Activated CD4-positive, CD25-positive, alpha-beta regulatory T cell (primary cell): Measurements from ENCODE around the gene BEND3.
"Not testable (repeated sequence)": the region's sequence is repeated elsewhere in the genome, so short reads cannot be mapped to it uniquely, and the experiment has no call there.

ENCODE experiments used
- DNase-seq, 4 experiments: peaks; one replicate each; lab custom pipeline; 2025; lab: John Stamatoyannopoulos, UW

Gene BEND3

GRCh38 chr6:107033126-107033525 lies 82.2 kb downstream of the BEND3 start:
- no peak for DNase-seq

DNA sequence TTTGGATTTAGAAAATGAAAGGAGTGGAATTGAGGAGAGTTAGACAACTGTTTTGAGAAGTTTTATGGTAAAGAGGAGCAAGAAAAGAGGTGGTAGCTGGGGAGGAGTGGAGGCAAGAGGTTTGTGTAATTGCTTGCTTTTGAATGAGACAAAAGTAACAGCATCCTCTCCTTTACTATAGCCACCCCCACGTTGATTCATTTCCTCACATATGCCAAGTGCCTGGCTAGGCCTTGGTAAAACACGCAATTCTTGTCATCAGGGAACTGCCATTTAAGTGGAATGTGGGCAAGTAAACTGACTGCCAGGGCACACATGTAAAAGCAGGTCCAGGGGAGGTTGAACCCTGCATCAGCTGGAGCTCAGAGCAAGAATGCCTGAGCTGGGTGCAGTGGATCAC lies 83.3 kb downstream of the BEND3 start:
- no peak for DNase-seq

DNA sequence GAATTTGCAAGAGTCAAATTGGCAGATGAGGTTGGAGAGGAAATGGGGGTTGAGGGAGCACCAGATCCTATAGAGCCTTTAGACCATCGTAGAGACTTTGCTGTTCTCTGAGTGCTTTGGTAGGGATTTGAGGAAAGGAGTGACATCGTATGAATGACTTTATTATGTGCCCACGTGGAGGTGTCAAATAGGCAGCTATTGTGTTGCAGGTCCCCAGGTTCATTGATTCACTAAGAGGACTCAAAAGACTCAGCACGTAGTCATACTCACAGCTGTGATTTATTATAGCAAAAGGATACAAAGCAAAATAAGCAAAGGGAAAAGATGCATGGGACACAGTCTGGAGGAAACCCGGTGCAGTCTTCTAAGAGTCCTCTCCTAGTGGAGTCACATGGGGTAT lies 85.2 kb downstream of the BEND3 start:
- no peak for DNase-seq

DNA sequence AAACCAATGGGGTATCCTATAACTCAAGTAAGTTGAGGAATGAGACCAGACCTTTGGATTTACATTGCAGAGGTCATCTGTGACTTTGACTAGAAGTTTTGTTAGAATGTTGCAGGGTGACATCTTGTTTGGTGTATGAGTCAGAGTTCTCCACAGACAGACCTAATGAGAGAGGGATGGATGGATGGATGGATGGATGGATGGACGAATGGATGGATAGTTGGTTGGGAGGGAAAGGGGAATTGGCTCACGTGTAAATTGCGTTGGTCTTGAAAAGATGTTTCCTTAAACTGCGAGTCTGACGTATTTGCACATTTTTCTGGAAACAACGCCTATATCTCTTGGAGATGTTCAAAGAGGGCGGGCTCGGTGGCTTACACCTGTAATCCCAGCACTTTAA lies 88.3 kb downstream of the BEND3 start:
- DNase-seq = no peak

DNA sequence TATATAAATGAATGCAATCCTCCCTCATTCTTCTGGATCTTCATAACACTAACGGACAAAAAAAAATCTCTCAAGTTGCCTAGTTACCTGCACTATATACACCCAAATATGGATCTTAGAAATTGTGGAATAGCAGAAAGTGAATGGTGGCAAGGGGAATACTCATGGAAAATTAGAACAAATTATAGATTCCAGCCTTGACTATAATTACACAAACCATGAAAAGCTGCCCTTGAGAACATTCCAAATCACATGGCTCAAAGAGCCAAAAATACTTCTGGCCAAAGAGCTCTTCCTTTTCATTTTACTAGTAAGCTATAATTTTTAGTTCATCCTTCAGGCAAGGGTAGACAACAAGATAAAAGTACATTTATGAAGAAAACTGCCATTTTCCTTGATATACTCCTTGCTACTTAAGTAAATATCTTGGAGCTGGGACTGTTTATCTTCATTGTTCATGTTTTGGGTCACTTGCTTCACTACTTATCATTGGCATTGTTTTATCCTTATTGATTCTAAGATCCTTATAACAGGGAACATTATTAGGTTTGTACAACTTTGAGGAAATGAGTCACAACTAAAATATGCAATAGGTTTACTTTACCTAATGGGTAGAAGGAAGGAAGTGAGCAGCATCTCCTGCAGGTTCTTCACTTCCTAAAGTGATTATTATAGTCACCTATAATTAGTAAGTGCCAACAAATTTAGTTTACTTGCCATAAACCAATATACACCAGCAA lies 93.7 kb downstream of the BEND3 start:
- DNase-seq = no peak

GRCh38 chr6:107020239-107020638 lies 95.1 kb downstream of the BEND3 start:
- DNase-seq = no peak

DNA sequence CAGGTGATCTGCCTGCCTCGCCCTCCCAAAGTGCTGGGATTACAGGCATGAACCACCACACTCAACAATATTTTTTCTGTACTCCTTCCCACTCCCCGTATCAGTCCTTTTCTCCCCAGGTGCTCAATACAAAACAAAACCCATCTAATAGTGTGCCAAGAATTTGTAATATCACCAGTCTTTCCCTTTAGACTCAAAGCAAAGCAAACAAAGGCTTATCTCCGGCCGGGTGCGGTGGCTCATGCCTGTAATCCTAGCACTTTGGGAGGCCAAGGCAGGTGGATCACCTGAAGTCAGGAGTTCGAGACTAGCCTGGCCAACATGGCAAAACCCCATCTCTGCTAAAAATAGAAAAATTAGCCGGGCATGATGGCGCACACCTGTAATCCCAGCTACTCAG lies 95.7 kb downstream of the BEND3 start:
- DNase-seq = not testable (repeated sequence)

GRCh38 chr6:107019047-107019446 lies 96.3 kb downstream of the BEND3 start:
- DNase-seq = no peak
